GM19239 (cell line): ENCODE results near the gene SORCS2.

ENCODE experiments used
- DNase-seq: peaks from one replicate; pipeline ENCODE4 v3.0.0; 2011; ENCODE audit warnings: low spot score; ENCODE audit not compliant: insufficient read length
- FAIRE-seq: peaks from 2 replicates; lab custom pipeline; 2011; peaks lifted over from hg19 to GRCh38; lab: Jason Lieb, UNC

Gene SORCS2

GRCh38 chr4:7692451-7693236 lies 500.3 kb downstream of the SORCS2 start:
- no peak for FAIRE-seq

GRCh38 chr4:7693237-7693608 lies 500.9 kb downstream of the SORCS2 start:
- DNase-seq (no peak), FAIRE-seq (no peak)

More at GRCh38 chr4:7692451-7693236, 500.3 kb downstream of the SORCS2 start:
- DNase-seq = no peak

GRCh38 chr4:7693711-7694110 lies 501.4 kb downstream of the SORCS2 start:
- no peak for DNase-seq
- no peak for FAIRE-seq

GRCh38 chr4:7694324-7694723 lies 502.0 kb downstream of the SORCS2 start:
- FAIRE-seq (no peak), DNase-seq (no peak)

- FAIRE-seq (no peak), DNase-seq (no peak)
Measured at GRCh38 chr4:7697343-7697742, 505.0 kb downstream of the SORCS2 start.

- no peak for FAIRE-seq
- no peak for DNase-seq
Measured at GRCh38 chr4:7697821-7698220, 505.5 kb downstream of the SORCS2 start.

GRCh38 chr4:7698584-7698983 lies 506.2 kb downstream of the SORCS2 start:
- DNase-seq (no peak), FAIRE-seq (no peak)

- DNase-seq (no peak), FAIRE-seq (no peak)
Measured at GRCh38 chr4:7699031-7699430, 506.7 kb downstream of the SORCS2 start.

GRCh38 chr4:7699825-7700224 lies 507.5 kb downstream of the SORCS2 start:
- no peak for FAIRE-seq

GRCh38 chr4:7700665-7701064 lies 508.3 kb downstream of the SORCS2 start:
- no peak for DNase-seq
- FAIRE-seq = no peak

More at GRCh38 chr4:7699825-7700224, 507.5 kb downstream of the SORCS2 start:
- DNase-seq = no peak

- FAIRE-seq = no peak
- DNase-seq = no peak
Measured at GRCh38 chr4:7701866-7702649, 509.7 kb downstream of the SORCS2 start.

GRCh38 chr4:7703688-7704087 lies 511.4 kb downstream of the SORCS2 start:
- FAIRE-seq = no peak

GRCh38 chr4:7704091-7704490 lies 511.8 kb downstream of the SORCS2 start:
- FAIRE-seq (no peak), DNase-seq (no peak)

More at GRCh38 chr4:7703688-7704087, 511.4 kb downstream of the SORCS2 start:
- DNase-seq = no peak

- DNase-seq = no peak
- no peak for FAIRE-seq
Measured at GRCh38 chr4:7704625-7705024, 512.3 kb downstream of the SORCS2 start.

GRCh38 chr4:7705062-7705461 lies 512.7 kb downstream of the SORCS2 start:
- DNase-seq (no peak), FAIRE-seq (no peak)

GRCh38 chr4:7705593-7705992 lies 513.3 kb downstream of the SORCS2 start:
- DNase-seq (no peak), FAIRE-seq (no peak)

- FAIRE-seq (no peak), DNase-seq (no peak)
Measured at GRCh38 chr4:7708238-7708637, 515.9 kb downstream of the SORCS2 start.

- DNase-seq (no peak), FAIRE-seq (no peak)
Measured at GRCh38 chr4:7708981-7709380, 516.6 kb downstream of the SORCS2 start.

- FAIRE-seq = no peak
- DNase-seq = no peak
Measured at GRCh38 chr4:7709431-7709830, 517.1 kb downstream of the SORCS2 start.

GRCh38 chr4:7710126-7710525 lies 517.8 kb downstream of the SORCS2 start:
- DNase-seq (no peak), FAIRE-seq (no peak)

- DNase-seq = no peak
- no peak for FAIRE-seq
Measured at GRCh38 chr4:7710576-7711306, 518.4 kb downstream of the SORCS2 start.
